Activated CD8-positive, alpha-beta T cell treated with anti-CD3 and anti-CD28 coated beads for 36 hours (primary cell): ENCODE measurements around the gene PDCL3. TPM values are rescaled to one million over a fixed set of nuclear protein-coding genes. Genes with fewer than 3 reads are reported as not detected.

Source experiments
- ATAC-seq: fragments of 200-7000 bp; cut with Tn5 transposase; one replicate; pipeline ENCODE4 v1.10.0; 2021; ENCODE audit warnings: mild to moderate bottlenecking, moderate library complexity
- CTCF ChIA-PET: fragments of 350-600 bp; sonication (Branson Sonifier 250); formaldehyde crosslinking; loops from one replicate; lab custom pipeline; 2021; ENCODE audit warnings: antibody characterized with exemption; lab: Charles Lee
- POLR2A ChIA-PET: fragments of 350-600 bp; sonication (Branson Sonifier 250); formaldehyde crosslinking; loops from one replicate; lab custom pipeline; 2021; ENCODE audit warnings: antibody characterized with exemption; lab: Charles Lee
- DNase-seq: peaks from one replicate; pipeline ENCODE4 v3.0.0-alpha.2; 2020
- H3K27ac Mint-ChIP-seq: one replicate; pipeline ENCODE4 v1.8.0; 2021; ENCODE audit warnings: mild to moderate bottlenecking, mixed read lengths
- H3K27me3 Mint-ChIP-seq: one replicate; pipeline ENCODE4 v1.8.0; 2021; ENCODE audit warnings: mixed read lengths
- H3K36me3 Mint-ChIP-seq: one replicate; pipeline ENCODE4 v1.8.0; 2021; ENCODE audit warnings: low read depth, mixed read lengths
- H3K4me1 Mint-ChIP-seq: one replicate; pipeline ENCODE4 v1.8.0; 2021; ENCODE audit warnings: low read depth, mixed read lengths
- H3K4me3 Mint-ChIP-seq: one replicate; pipeline ENCODE4 v1.8.0; 2021; ENCODE audit warnings: mild to moderate bottlenecking, moderate library complexity, mixed read lengths
- H3K9me3 Mint-ChIP-seq: one replicate; pipeline ENCODE4 v1.8.0; 2021; ENCODE audit warnings: mixed read lengths
- CTCF ChIP-seq: fragments of 200-600 bp; IDR thresholded peaks from one replicate; pipeline ENCODE4 v1.8.0; 2022; ENCODE audit warnings: antibody characterized with exemption, mild to moderate bottlenecking
- intact Hi-C: fragments of 100-400 bp; cut with micrococcal nuclease; formaldehyde crosslinking; loops from one replicate; pipeline ENCODE4 v1.10.0; 2022
- total RNA-seq, 2 experiments: library from RNA; stranded (reverse); gene quantifications; one replicate each; pipeline ENCODE4 v1.2.3, GENCODE V29; 2021

The PDCL3 gene
- total RNA-seq, 2 experiments from 2014 or later, result 31.9 to 35.7 TPM

GRCh38 chr2:100580367-100581276, 17.8 kb downstream of the PDCL3 start:
- intact Hi-C loops, result no loop called here
- ChIA-PET POLR2A (interaction anchor here (0.6 to 3.9 kb wide), 7 partner anchors 8 to 838 kb away, joined by 3 to 24 read pairs (median 3); partner anchors contain the start of gene PDCL3), CTCF (interaction anchor here (0.7 to 3.5 kb wide), 6 partner anchors 14 to 604 kb away, joined by 3 to 13 read pairs (median 4); partner anchors contain the start of gene PDCL3)
- no peak for TF ChIP-seq CTCF
- H3K9me3 Mint-ChIP-seq, result peaks cover 1% of the 10 kb centered on the region
- DNase-seq (peak; percentile 74), ATAC-seq (peak; percentile 81)
- no peaks in the 10 kb centered on the region for H3K27me3 Mint-ChIP-seq
- peak overlapping the region; percentile 57 for H3K4me3 Mint-ChIP-seq
- H3K4me1 Mint-ChIP-seq, result peaks cover 39% of the 10 kb centered on the region
- peaks cover 8% of the 10 kb centered on the region for H3K36me3 Mint-ChIP-seq
- peak overlapping the region; percentile 96 for H3K27ac Mint-ChIP-seq

GRCh38 chr2:100581277-100581612, 18.5 kb downstream of the PDCL3 start:
- H3K27ac Mint-ChIP-seq, result peak overlapping the region; percentile 96

GRCh38 chr2:100584816-100585215, 22.0 kb downstream of the PDCL3 start:
- H3K27ac Mint-ChIP-seq, result peak overlapping the region; percentile 2
- DNase-seq (no peak), ATAC-seq (no peak)
- ChIA-PET CTCF (no interaction called here), POLR2A (no interaction called here)
- H3K27me3 Mint-ChIP-seq, result no peaks in the 10 kb centered on the region
- H3K9me3 Mint-ChIP-seq, result peaks cover 2% of the 10 kb centered on the region
- peaks cover 46% of the 10 kb centered on the region for H3K4me1 Mint-ChIP-seq
- intact Hi-C loops, result no loop called here
- no peak for TF ChIP-seq CTCF
- no peaks in the 10 kb centered on the region for H3K36me3 Mint-ChIP-seq
- H3K4me3 Mint-ChIP-seq, result no peak overlapping the region

More at GRCh38 chr2:100581277-100581612, 18.5 kb downstream of the PDCL3 start:
- peaks cover 2% of the 10 kb centered on the region for H3K9me3 Mint-ChIP-seq
- ChIA-PET CTCF (interaction anchor here (0.7 to 3.5 kb wide), 8 partner anchors 13 to 604 kb away, joined by 3 to 13 read pairs (median 4); partner anchors contain the start of gene PDCL3), POLR2A (interaction anchor here (0.6 to 3.9 kb wide), 4 partner anchors 14 to 839 kb away, joined by 3 to 24 read pairs (median 4); partner anchors contain the start of gene PDCL3)
- H3K27me3 Mint-ChIP-seq, result no peaks in the 10 kb centered on the region
- peaks cover 39% of the 10 kb centered on the region for H3K4me1 Mint-ChIP-seq
- ATAC-seq (no peak), DNase-seq (no peak)
- H3K36me3 Mint-ChIP-seq, result peaks cover 7% of the 10 kb centered on the region
- intact Hi-C loops, result no loop called here
- TF ChIP-seq CTCF, result no peak
- peak overlapping the region; percentile 57 for H3K4me3 Mint-ChIP-seq

- peaks cover 35% of the 10 kb centered on the region for H3K4me1 Mint-ChIP-seq
- CTCF ChIA-PET, result interaction anchor here (0.6 to 1.3 kb wide), 2 partner anchors 18 to 25 kb away, joined by 3 read pairs; no protein-coding TSS in a partner anchor
- H3K27ac Mint-ChIP-seq, result peak overlapping the region; percentile 78
- intact Hi-C loops, result no loop called here
- peak; percentile 25 for DNase-seq
- POLR2A ChIA-PET, result interaction anchor here (0.8 to 2.5 kb wide), 3 partner anchors 9 to 53 kb away, joined by 3 to 10 read pairs (median 3); partner anchors contain the start of gene PDCL3
- no peaks in the 10 kb centered on the region for H3K36me3 Mint-ChIP-seq
- peak overlapping the region; percentile 3 for H3K4me3 Mint-ChIP-seq
- peaks cover 2% of the 10 kb centered on the region for H3K9me3 Mint-ChIP-seq
- ATAC-seq, result peak; percentile 84
- no peaks in the 10 kb centered on the region for H3K27me3 Mint-ChIP-seq
- no peak for TF ChIP-seq CTCF
These were observed 25.4 kb downstream of the PDCL3 start for GRCh38 chr2:100588071-100588786.
